Left ventricle myocardium inferior (tissue), 1 donor: ENCODE results near the gene FTO. TPM values are rescaled to one million over a fixed set of nuclear protein-coding genes. Genes with fewer than 3 reads are reported as not detected.

Experiments
- DNase-seq: peaks from one replicate; pipeline ENCODE4 v3.0.0-alpha.2; 2020
- H3K27ac ChIP-seq: fragments of 200-600 bp; replicated peaks from 2 replicates; pipeline ENCODE4 v1.8.0; 2021
- H3K27me3 ChIP-seq: fragments of 200-600 bp; 2 replicates; pipeline ENCODE4 v1.8.0; 2021; ENCODE audit warnings: low read depth
- H3K36me3 ChIP-seq: fragments of 200-600 bp; 2 replicates; pipeline ENCODE4 v1.8.0; 2021
- H3K4me1 ChIP-seq: fragments of 200-600 bp; 2 replicates; pipeline ENCODE4 v1.8.0; 2021
- H3K4me3 ChIP-seq: fragments of 200-600 bp; 2 replicates; pipeline ENCODE4 v1.8.0; 2021; ENCODE audit warnings: mild to moderate bottlenecking, moderate library complexity
- H3K9me3 ChIP-seq: fragments of 200-600 bp; replicated peaks from 2 replicates; pipeline ENCODE4 v1.8.0; 2021
- CTCF ChIP-seq: fragments of 200-600 bp; IDR thresholded peaks from 2 replicates; pipeline ENCODE4 v1.8.0; 2021; ENCODE audit warnings: antibody characterized with exemption, mild to moderate bottlenecking, borderline replicate concordance
- intact Hi-C: fragments of 100-400 bp; cut with micrococcal nuclease; formaldehyde crosslinking; loops from one replicate; pipeline ENCODE4 v1.11.0; 2022
- total RNA-seq: library from RNA; stranded (reverse); fragmentation: NEBNext Ultra II Directional; extraction: Animal tissue kit (Norgen Biotek cat#: 25700); gene quantifications from one replicate; pipeline ENCODE4 v1.2.1, GENCODE V29; 2021
- donor health status: DM: no; HTN: yes; CAD: no; lungs with severe emphysema.

The FTO gene
- total RNA-seq, 1 donor from 2014 or later, result 78.4 TPM

- intact Hi-C loops, result no loop called here
- Histone ChIP-seq H3K27me3 (no peaks in the 10 kb centered on the region), H3K27ac (no peak overlapping the region), H3K9me3 (no peaks in the 10 kb centered on the region), H3K4me1 (no peaks in the 10 kb centered on the region), H3K36me3 (no peaks in the 10 kb centered on the region), H3K4me3 (no peak overlapping the region)
- no peak for TF ChIP-seq CTCF
- no peak for DNase-seq
Observed at GRCh38 chr16:54158986-54159385, 455.0 kb downstream of the FTO start.

GRCh38 chr16:54159490-54160080 is 455.6 kb downstream of the FTO start:
- H3K27ac ChIP-seq, result no peak overlapping the region
- TF ChIP-seq CTCF, result no peak
- DNase-seq, result no peak
- H3K4me1 ChIP-seq, result no peaks in the 10 kb centered on the region
- H3K9me3 ChIP-seq, result no peaks in the 10 kb centered on the region
- H3K36me3 ChIP-seq, result no peaks in the 10 kb centered on the region
- H3K27me3 ChIP-seq, result no peaks in the 10 kb centered on the region
- H3K4me3 ChIP-seq, result no peak overlapping the region
- intact Hi-C loops, result no loop called here

GRCh38 chr16:54160252-54160860 is 456.4 kb downstream of the FTO start:
- no peak overlapping the region for H3K27ac ChIP-seq
- no peak for DNase-seq
- no peaks in the 10 kb centered on the region for H3K4me1 ChIP-seq
- H3K27me3 ChIP-seq, result no peaks in the 10 kb centered on the region
- H3K4me3 ChIP-seq, result no peak overlapping the region
- intact Hi-C loops, result no loop called here
- no peaks in the 10 kb centered on the region for H3K9me3 ChIP-seq
- TF ChIP-seq CTCF, result no peak
- H3K36me3 ChIP-seq, result no peaks in the 10 kb centered on the region

GRCh38 chr16:54160939-54161897 is 457.3 kb downstream of the FTO start:
- intact Hi-C loops, result no loop called here
- Histone ChIP-seq H3K27me3 (no peaks in the 10 kb centered on the region), H3K4me3 (no peak overlapping the region), H3K4me1 (no peaks in the 10 kb centered on the region), H3K27ac (no peak overlapping the region), H3K36me3 (no peaks in the 10 kb centered on the region), H3K9me3 (no peaks in the 10 kb centered on the region)
- no peak for DNase-seq
- no peak for TF ChIP-seq CTCF

GRCh38 chr16:54163197-54163843 is 459.4 kb downstream of the FTO start:
- Histone ChIP-seq H3K27ac (no peak overlapping the region), H3K27me3 (no peaks in the 10 kb centered on the region), H3K36me3 (no peaks in the 10 kb centered on the region), H3K4me1 (no peaks in the 10 kb centered on the region), H3K9me3 (no peaks in the 10 kb centered on the region), H3K4me3 (no peak overlapping the region)
- no peak for DNase-seq
- intact Hi-C loops, result no loop called here
- TF ChIP-seq CTCF, result no peak
